ENCODE data around the gene AIRE. TPM values are rescaled to one million over a fixed set of nuclear protein-coding genes. Genes with fewer than 3 reads are reported as not detected.

The AIRE gene
- total and polyA plus RNA-seq, 2 of the 13 experiments (the other 11 are each of a cell fraction or from before 2014, with no cell fraction given) = not detected

DNA sequence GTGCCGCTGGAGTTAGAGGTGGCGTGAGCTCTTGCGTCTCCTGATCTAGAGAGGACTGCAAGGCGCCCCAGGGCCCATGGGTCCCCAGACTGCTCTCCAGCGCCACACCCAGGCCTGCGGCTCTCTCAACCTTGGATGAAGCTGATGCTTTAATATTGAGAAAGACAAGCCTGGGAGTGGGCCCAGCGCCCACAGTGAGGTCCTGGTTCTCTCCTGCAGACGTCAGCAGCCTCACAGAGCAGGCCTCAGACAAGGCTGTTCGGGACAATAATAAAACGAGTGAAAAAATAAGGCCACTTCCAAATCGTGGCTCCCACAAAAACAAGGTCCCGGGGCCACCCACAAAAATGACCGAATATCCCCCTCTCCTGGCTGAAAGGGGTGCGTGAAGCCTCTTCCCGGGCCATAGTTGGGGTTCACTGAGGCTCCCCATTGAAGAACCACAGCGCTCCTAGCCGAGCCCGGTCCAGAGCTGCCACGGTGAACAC is 18.0 kb upstream of the AIRE start (continued):
- TF ChIP-seq, protein P1, sequence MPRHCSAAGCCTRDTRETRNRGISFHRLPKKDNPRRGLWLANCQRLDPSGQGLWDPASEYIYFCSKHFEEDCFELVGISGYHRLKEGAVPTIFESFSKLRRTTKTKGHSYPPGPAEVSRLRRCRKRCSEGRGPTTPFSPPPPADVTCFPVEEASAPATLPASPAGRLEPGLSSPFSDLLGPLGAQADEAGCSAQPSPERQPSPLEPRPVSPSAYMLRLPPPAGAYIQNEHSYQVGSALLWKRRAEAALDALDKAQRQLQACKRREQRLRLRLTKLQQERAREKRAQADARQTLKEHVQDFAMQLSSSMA (CRISPR knock-in tag; IDR thresholded peaks at IDR 0.05) = no peak
- TF ChIP-seq, protein P2, sequence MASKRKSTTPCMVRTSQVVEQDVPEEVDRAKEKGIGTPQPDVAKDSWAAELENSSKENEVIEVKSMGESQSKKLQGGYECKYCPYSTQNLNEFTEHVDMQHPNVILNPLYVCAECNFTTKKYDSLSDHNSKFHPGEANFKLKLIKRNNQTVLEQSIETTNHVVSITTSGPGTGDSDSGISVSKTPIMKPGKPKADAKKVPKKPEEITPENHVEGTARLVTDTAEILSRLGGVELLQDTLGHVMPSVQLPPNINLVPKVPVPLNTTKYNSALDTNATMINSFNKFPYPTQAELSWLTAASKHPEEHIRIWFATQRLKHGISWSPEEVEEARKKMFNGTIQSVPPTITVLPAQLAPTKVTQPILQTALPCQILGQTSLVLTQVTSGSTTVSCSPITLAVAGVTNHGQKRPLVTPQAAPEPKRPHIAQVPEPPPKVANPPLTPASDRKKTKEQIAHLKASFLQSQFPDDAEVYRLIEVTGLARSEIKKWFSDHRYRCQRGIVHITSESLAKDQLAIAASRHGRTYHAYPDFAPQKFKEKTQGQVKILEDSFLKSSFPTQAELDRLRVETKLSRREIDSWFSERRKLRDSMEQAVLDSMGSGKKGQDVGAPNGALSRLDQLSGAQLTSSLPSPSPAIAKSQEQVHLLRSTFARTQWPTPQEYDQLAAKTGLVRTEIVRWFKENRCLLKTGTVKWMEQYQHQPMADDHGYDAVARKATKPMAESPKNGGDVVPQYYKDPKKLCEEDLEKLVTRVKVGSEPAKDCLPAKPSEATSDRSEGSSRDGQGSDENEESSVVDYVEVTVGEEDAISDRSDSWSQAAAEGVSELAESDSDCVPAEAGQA (IDR thresholded peaks at IDR 0.05; ENCODE audit: low read depth) = no peak
- TF ChIP-seq, protein P2 (CRISPR knock-in tag; IDR thresholded peaks at IDR 0.05; ENCODE audit: borderline replicate concordance) = no peak
- TF ChIP-seq ZNF460 (CRISPR knock-in tag; IDR thresholded peaks at IDR 0.05; ENCODE audit: borderline replicate concordance) = no peak
- TF ChIP-seq, protein P3, sequence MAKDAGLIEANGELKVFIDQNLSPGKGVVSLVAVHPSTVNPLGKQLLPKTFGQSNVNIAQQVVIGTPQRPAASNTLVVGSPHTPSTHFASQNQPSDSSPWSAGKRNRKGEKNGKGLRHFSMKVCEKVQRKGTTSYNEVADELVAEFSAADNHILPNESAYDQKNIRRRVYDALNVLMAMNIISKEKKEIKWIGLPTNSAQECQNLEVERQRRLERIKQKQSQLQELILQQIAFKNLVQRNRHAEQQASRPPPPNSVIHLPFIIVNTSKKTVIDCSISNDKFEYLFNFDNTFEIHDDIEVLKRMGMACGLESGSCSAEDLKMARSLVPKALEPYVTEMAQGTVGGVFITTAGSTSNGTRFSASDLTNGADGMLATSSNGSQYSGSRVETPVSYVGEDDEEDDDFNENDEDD (CRISPR knock-in tag; IDR thresholded peaks at IDR 0.05; ENCODE audit: borderline replicate concordance) = no peak
- TF ChIP-seq, protein P4, sequence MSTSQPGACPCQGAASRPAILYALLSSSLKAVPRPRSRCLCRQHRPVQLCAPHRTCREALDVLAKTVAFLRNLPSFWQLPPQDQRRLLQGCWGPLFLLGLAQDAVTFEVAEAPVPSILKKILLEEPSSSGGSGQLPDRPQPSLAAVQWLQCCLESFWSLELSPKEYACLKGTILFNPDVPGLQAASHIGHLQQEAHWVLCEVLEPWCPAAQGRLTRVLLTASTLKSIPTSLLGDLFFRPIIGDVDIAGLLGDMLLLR (CRISPR knock-in tag; IDR thresholded peaks at IDR 0.05) = no peak
- TF ChIP-seq, protein P5, sequence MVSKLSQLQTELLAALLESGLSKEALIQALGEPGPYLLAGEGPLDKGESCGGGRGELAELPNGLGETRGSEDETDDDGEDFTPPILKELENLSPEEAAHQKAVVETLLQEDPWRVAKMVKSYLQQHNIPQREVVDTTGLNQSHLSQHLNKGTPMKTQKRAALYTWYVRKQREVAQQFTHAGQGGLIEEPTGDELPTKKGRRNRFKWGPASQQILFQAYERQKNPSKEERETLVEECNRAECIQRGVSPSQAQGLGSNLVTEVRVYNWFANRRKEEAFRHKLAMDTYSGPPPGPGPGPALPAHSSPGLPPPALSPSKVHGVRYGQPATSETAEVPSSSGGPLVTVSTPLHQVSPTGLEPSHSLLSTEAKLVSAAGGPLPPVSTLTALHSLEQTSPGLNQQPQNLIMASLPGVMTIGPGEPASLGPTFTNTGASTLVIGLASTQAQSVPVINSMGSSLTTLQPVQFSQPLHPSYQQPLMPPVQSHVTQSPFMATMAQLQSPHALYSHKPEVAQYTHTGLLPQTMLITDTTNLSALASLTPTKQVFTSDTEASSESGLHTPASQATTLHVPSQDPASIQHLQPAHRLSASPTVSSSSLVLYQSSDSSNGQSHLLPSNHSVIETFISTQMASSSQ (IDR thresholded peaks at IDR 0.05; ENCODE audit: low read depth) = no peak
- TF ChIP-seq, protein P5 (CRISPR knock-in tag; IDR thresholded peaks at IDR 0.05; ENCODE audit: borderline replicate concordance) = no peak
- TF ChIP-seq, protein P6, sequence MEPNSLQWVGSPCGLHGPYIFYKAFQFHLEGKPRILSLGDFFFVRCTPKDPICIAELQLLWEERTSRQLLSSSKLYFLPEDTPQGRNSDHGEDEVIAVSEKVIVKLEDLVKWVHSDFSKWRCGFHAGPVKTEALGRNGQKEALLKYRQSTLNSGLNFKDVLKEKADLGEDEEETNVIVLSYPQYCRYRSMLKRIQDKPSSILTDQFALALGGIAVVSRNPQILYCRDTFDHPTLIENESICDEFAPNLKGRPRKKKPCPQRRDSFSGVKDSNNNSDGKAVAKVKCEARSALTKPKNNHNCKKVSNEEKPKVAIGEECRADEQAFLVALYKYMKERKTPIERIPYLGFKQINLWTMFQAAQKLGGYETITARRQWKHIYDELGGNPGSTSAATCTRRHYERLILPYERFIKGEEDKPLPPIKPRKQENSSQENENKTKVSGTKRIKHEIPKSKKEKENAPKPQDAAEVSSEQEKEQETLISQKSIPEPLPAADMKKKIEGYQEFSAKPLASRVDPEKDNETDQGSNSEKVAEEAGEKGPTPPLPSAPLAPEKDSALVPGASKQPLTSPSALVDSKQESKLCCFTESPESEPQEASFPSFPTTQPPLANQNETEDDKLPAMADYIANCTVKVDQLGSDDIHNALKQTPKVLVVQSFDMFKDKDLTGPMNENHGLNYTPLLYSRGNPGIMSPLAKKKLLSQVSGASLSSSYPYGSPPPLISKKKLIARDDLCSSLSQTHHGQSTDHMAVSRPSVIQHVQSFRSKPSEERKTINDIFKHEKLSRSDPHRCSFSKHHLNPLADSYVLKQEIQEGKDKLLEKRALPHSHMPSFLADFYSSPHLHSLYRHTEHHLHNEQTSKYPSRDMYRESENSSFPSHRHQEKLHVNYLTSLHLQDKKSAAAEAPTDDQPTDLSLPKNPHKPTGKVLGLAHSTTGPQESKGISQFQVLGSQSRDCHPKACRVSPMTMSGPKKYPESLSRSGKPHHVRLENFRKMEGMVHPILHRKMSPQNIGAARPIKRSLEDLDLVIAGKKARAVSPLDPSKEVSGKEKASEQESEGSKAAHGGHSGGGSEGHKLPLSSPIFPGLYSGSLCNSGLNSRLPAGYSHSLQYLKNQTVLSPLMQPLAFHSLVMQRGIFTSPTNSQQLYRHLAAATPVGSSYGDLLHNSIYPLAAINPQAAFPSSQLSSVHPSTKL (CRISPR knock-in tag; IDR thresholded peaks at IDR 0.05) = no peak
- peak; percentile 70 for TF ChIP-seq STAG1 (CRISPR knock-in tag; IDR thresholded peaks at IDR 0.05)
- TF ChIP-seq FOXO1 (CRISPR knock-in tag; IDR thresholded peaks at IDR 0.05) = no peak

Measured in HepG2 (cell line).